ENCODE data around the gene SNAPC2.
"Not testable (repeated sequence)": the region's sequence is repeated elsewhere in the genome, so short reads cannot be mapped to it uniquely, and the experiment has no call there.

SNAPC2 gene

GRCh38 chr19:7923295-7924191 is 3.4 kb downstream of the SNAPC2 start:
- DNase-seq = no peak

- no peak for DNase-seq
These were observed 4.1 kb downstream of the SNAPC2 start for GRCh38 chr19:7924241-7924640.

GRCh38 chr19:7924651-7925170 is 4.6 kb downstream of the SNAPC2 start:
- DNase-seq = no peak

- DNase-seq = no peak
These were observed 5.2 kb downstream of the SNAPC2 start for GRCh38 chr19:7925171-7925851.

- no peak for DNase-seq
These were observed 6.0 kb downstream of the SNAPC2 start, which contains the start of gene CTXN1 for GRCh38 chr19:7926021-7926726. Gene CTXN1 (minus strand): TSS chr19:7926135. CDS start chr19:7925538, 597 bp downstream.

GRCh38 chr19:7926727-7927604 is 6.8 kb downstream of the SNAPC2 start:
- no peak for DNase-seq

- DNase-seq = no peak
These were observed 7.6 kb downstream of the SNAPC2 start for GRCh38 chr19:7927605-7928333.

GRCh38 chr19:7928334-7928706 is 8.2 kb downstream of the SNAPC2 start:
- DNase-seq = no peak

- no peak for DNase-seq
These were observed 8.9 kb downstream of the SNAPC2 start for GRCh38 chr19:7928741-7929701.

GRCh38 chr19:7930030-7930429 is 9.9 kb downstream of the SNAPC2 start:
- not testable (repeated sequence) for DNase-seq

- no peak for DNase-seq
These were observed 10.6 kb downstream of the SNAPC2 start for GRCh38 chr19:7930765-7931164.

GRCh38 chr19:7931221-7932061 is 11.3 kb downstream of the SNAPC2 start:
- no peak for DNase-seq

- no peak for DNase-seq
These were observed 12.3 kb downstream of the SNAPC2 start for GRCh38 chr19:7932276-7932929.

- DNase-seq = no peak
These were observed 12.8 kb downstream of the SNAPC2 start for GRCh38 chr19:7932930-7933300.

GRCh38 chr19:7933411-7933810 is 13.3 kb downstream of the SNAPC2 start:
- DNase-seq = no peak

GRCh38 chr19:7933828-7934725 is 13.9 kb downstream of the SNAPC2 start:
- DNase-seq = no peak

- no peak for DNase-seq
These were observed 14.6 kb downstream of the SNAPC2 start for GRCh38 chr19:7934766-7935165.

GRCh38 chr19:7940841-7941240 is 20.7 kb downstream of the SNAPC2 start:
- no peak for DNase-seq

All from NCI-H187 treated with DMSO at 0.1 percent for 48 hours (cell line).